ENCODE measurements around the gene KATNB1. TPM values are rescaled to one million over a fixed set of nuclear protein-coding genes. Genes with fewer than 3 reads are reported as not detected.

KATNB1 gene
- polyA plus RNA-seq, 3 donors = 16.9 to 35.6 (median 17.7) TPM

DNA sequence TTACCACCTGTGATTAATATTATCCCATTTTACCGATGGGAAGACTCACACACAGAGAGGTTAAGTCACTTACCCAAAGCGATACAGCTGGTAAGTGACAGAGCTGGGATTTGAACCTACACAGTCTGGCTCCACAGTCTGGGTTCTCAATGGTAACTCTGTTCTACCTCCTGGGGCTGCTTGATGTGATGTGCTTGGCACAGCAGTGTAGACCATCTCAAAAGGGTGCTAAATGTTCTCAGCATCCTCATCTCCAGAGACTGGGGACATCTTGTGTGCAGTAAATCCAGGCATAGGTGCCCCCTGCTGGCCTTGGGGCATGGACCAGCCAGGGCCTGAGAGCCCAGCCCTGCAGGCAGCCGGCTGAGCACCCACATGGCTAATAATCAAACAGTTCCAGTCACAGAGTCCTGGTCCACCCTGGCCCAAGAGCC, 15.4 kb upstream of the KATNB1 start:
- TF ChIP-seq, protein P1, sequence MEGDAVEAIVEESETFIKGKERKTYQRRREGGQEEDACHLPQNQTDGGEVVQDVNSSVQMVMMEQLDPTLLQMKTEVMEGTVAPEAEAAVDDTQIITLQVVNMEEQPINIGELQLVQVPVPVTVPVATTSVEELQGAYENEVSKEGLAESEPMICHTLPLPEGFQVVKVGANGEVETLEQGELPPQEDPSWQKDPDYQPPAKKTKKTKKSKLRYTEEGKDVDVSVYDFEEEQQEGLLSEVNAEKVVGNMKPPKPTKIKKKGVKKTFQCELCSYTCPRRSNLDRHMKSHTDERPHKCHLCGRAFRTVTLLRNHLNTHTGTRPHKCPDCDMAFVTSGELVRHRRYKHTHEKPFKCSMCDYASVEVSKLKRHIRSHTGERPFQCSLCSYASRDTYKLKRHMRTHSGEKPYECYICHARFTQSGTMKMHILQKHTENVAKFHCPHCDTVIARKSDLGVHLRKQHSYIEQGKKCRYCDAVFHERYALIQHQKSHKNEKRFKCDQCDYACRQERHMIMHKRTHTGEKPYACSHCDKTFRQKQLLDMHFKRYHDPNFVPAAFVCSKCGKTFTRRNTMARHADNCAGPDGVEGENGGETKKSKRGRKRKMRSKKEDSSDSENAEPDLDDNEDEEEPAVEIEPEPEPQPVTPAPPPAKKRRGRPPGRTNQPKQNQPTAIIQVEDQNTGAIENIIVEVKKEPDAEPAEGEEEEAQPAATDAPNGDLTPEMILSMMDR (IDR thresholded peaks at IDR 0.05) = peak; percentile 71
- WGBS (ENCODE audit: insufficient coverage) = 43% methylated on average over 2 of the region's 3 CpGs
- Mint-ChIP-seq H3K27ac (no peak overlapping the region), H3K4me3 (no peak overlapping the region), H3K27me3 (ENCODE audit: low read depth in 3 of 3) (peaks cover 0 to 6% (median 3%) of the 10 kb centered on the region in 3 donors), H3K36me3 (no peaks in the 10 kb centered on the region), H3K9me3 (no peaks in the 10 kb centered on the region), H3K4me1 (peaks cover 3% of the 10 kb centered on the region)
- Histone ChIP-seq H3K4me3 (replicated peaks in 1 of 3; ENCODE audit: low read depth in 2 of 3, low read length in 3 of 3) (no peak overlapping the region), H3K36me3 (replicated peaks in 1 of 2; ENCODE audit: control insufficient read depth in 1 of 2, insufficient read depth in 2 of 2, low read length in 2 of 2) (no peaks in the 10 kb centered on the region), H3K79me2 (ENCODE audit: insufficient read depth, low read length) (no peaks in the 10 kb centered on the region), H3K27me3 (ENCODE audit: control insufficient read depth in 2 of 2, insufficient read depth in 2 of 2, low read length in 2 of 2) (no peaks in the 10 kb centered on the region), H3K9ac (ENCODE audit: insufficient read depth, low read length, poor library complexity, severe bottlenecking) (no peak overlapping the region), H4K20me1 (ENCODE audit: insufficient read depth, low read length) (no peaks in the 10 kb centered on the region), H3K4me2 (replicated peaks; ENCODE audit: extremely low read depth, low read length, poor library complexity, severe bottlenecking) (no peak overlapping the region), H3K27ac (ENCODE audit: low read depth in 1 of 2, low read length in 2 of 2) (no peak overlapping the region), H3K4me1 (ENCODE audit: control insufficient read depth in 1 of 2, insufficient read depth in 2 of 2, low read length in 2 of 2) (no peaks in the 10 kb centered on the region), H3K9me3 (replicated peaks in 1 of 2; ENCODE audit: control insufficient read depth in 1 of 2, insufficient read depth in 1 of 2, low read length in 2 of 2) (no peaks in the 10 kb centered on the region), H2AFZ (ENCODE audit: insufficient read depth, low read depth, low read length, poor library complexity, severe bottlenecking) (peak overlapping the region; percentile 10)
- intact Hi-C loops (cut with micrococcal nuclease) = loop anchor here (2.0 to 5.0 kb wide), 4 partner anchors 58 to 143 kb away; no protein-coding TSS in a partner anchor
- peak; percentile 54 to 62 (median 55) for DNase-seq

DNA sequence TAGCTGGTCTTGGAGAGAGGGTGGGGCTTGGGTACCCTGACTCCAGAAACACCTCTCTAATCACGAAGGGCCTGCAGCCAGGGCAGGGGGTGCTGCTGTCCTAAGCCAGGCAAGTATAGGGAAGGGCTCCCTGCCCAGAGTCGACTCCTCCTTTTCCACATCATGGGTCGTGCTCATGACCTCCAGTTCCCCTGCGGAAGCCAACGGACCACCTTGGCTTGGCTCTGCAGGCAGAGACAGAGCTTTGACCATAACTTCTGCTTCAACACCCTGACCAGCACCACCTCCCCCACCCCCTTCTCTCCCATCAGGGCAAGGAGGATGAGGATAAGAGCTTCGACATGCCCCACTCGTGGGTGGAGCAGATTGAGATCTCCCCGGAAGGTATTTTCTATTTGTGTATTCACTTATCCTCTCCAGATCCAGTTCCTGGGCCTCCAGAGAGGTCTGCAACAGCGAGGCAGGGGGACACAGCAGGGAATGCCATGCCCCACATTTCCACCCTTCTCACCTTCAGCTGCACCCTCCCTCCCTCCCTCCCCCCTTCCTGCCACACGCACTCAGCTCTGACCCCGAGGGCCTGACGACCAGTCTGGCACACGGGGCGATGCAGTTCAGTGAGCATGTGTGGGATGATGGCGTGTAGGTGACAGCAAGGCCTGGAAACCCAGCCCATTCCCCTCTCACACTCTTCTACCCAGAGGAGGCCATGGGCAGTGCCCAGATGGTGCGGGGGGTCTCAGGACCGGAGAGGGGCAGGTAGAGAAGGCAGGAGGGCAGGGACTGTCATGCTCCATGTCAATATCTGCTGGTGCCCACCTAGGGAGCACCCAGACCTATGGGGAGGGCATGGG, 14.0 kb upstream of the KATNB1 start:
- DNase-seq = no peak
- H2AFZ ChIP-seq (ENCODE audit: insufficient read depth, low read depth, low read length, poor library complexity, severe bottlenecking) = no peak overlapping the region
- H3K4me1 ChIP-seq (ENCODE audit: control insufficient read depth in 1 of 2, insufficient read depth in 2 of 2, low read length in 2 of 2) = no peaks in the 10 kb centered on the region
- peaks cover 7% of the 10 kb centered on the region for H3K4me1 Mint-ChIP-seq
- no peak overlapping the region for H3K27ac ChIP-seq (ENCODE audit: low read depth in 1 of 2, low read length in 2 of 2)
- peak overlapping the region in 1 of 7 donors; percentile 15 for H3K27ac Mint-ChIP-seq
- no peak overlapping the region for H3K4me3 ChIP-seq (replicated peaks in 1 of 3; ENCODE audit: low read depth in 2 of 3, low read length in 3 of 3)
- WGBS (ENCODE audit: insufficient coverage) = 83% methylated on average over 1 of the region's 17 CpGs
- H3K9me3 ChIP-seq (replicated peaks in 1 of 2; ENCODE audit: control insufficient read depth in 1 of 2, insufficient read depth in 1 of 2, low read length in 2 of 2) = no peaks in the 10 kb centered on the region
- H3K27me3 ChIP-seq (ENCODE audit: control insufficient read depth in 2 of 2, insufficient read depth in 2 of 2, low read length in 2 of 2) = no peaks in the 10 kb centered on the region
- no peak overlapping the region for H3K4me3 Mint-ChIP-seq
- H3K27me3 Mint-ChIP-seq (ENCODE audit: low read depth in 3 of 3) = peaks cover 0 to 9% (median 5%) of the 10 kb centered on the region in 3 donors
- intact Hi-C loops (cut with micrococcal nuclease) = loop anchor here (2.0 to 5.0 kb wide), 4 partner anchors 59 to 144 kb away; no protein-coding TSS in a partner anchor
- TF ChIP-seq, protein P1 (IDR thresholded peaks at IDR 0.05) = no peak
- H3K79me2 ChIP-seq (ENCODE audit: insufficient read depth, low read length) = no peaks in the 10 kb centered on the region
- no peak overlapping the region for H3K4me2 ChIP-seq (replicated peaks; ENCODE audit: extremely low read depth, low read length, poor library complexity, severe bottlenecking)
- H3K36me3 ChIP-seq (replicated peaks in 1 of 2; ENCODE audit: control insufficient read depth in 1 of 2, insufficient read depth in 2 of 2, low read length in 2 of 2) = no peaks in the 10 kb centered on the region
- no peak overlapping the region for H3K9ac ChIP-seq (ENCODE audit: insufficient read depth, low read length, poor library complexity, severe bottlenecking)
- H3K9me3 Mint-ChIP-seq = no peaks in the 10 kb centered on the region
- H4K20me1 ChIP-seq (ENCODE audit: insufficient read depth, low read length) = no peaks in the 10 kb centered on the region
- H3K36me3 Mint-ChIP-seq = no peaks in the 10 kb centered on the region

Data from CD14-positive monocyte (primary cell).